GM10266 (cell line): ENCODE measurements around the gene KLHL42.
A peak's percentile ranks its signal among the peaks of the same experiment; 100 is the strongest.

ENCODE experiments used
- DNase-seq: peaks from one replicate; pipeline ENCODE4 v3.0.0; 2012; ENCODE audit errors: extremely low spot score
- TF ChIP-seq, protein P1 (sequence below): IDR thresholded peaks from 2 replicates; pipeline ENCODE4 v1.5.1; 2012; ENCODE audit warnings: mild to moderate bottlenecking, low read depth; ENCODE audit not compliant: control insufficient read depth, insufficient read depth; ENCODE audit errors: missing control alignments

Gene KLHL42

DNA sequence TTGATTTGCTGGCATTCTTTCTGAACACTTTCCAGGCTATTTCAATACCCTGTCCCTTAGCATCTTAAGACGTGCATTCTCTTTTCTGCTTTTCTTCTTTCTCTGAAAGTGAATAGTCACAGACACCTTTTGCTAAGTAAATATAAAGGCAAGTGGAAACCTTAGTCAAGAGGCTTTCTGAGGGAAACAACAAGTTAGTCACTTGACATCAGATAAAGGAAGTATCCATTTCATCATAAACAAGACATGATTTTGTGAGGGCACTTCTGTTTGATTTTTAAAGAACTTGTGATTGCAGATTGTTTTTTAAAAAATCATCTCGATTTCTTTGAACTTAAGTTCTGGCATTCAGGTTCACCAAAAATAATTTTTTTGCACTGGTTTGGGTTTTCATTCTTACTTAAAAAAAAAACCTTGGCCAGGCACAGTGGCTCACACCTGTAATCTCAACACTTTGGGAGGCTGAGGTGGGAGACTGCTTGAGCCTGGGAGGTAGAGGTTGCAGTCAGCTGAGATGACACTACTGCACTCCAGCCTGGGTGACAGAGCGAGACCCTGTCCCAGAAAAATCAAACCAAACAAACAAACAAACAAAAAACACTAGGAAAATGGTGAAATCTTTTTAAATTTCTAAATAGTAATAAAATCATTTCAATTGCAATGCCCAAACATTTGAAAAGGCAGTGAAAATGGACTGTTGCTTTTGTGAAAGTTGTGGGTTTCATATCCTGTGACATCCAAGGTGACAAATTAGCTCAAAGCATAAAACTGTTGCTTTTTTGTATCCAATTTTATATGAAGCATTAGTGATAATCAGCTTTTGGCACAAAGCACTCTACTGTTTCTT, 8.3 kb upstream of the KLHL42 start:
- no peak for DNase-seq
- TF ChIP-seq, protein P1, sequence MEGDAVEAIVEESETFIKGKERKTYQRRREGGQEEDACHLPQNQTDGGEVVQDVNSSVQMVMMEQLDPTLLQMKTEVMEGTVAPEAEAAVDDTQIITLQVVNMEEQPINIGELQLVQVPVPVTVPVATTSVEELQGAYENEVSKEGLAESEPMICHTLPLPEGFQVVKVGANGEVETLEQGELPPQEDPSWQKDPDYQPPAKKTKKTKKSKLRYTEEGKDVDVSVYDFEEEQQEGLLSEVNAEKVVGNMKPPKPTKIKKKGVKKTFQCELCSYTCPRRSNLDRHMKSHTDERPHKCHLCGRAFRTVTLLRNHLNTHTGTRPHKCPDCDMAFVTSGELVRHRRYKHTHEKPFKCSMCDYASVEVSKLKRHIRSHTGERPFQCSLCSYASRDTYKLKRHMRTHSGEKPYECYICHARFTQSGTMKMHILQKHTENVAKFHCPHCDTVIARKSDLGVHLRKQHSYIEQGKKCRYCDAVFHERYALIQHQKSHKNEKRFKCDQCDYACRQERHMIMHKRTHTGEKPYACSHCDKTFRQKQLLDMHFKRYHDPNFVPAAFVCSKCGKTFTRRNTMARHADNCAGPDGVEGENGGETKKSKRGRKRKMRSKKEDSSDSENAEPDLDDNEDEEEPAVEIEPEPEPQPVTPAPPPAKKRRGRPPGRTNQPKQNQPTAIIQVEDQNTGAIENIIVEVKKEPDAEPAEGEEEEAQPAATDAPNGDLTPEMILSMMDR: no peak

- DNase-seq: no peak
- TF ChIP-seq, protein P1: no peak
Observed at GRCh38 chr12:27772328-27773049, 7.5 kb upstream of the KLHL42 start.

DNA sequence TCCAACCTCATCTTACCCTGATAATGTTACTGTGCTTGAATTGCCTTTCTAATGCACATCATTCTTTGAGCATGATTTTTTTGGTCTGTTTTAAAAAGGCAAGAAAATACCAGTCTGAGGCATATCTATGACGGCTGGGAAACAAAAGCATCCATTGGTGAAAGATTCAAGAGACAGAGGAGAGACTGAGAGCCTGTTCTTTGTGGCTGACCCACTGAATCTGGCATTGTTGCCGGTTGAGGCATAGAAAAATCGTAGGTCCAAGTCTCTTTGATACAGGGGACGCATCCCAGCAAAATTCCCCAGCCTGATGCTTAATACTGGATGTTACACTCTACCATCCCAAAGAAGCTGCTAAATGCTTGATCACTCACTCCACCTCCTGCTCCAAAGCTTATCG, 2.9 kb upstream of the KLHL42 start:
- no peak for DNase-seq
- TF ChIP-seq, protein P1: no peak

GRCh38 chr12:27778206-27778605, 1.8 kb upstream of the KLHL42 start:
- TF ChIP-seq, protein P1: no peak
- DNase-seq: no peak

GRCh38 chr12:27779416-27779919, 565 bp upstream of the KLHL42 start:
- peak; percentile 37 for DNase-seq
- TF ChIP-seq, protein P1: no peak

GRCh38 chr12:27780612-27781408, 777 bp downstream of the KLHL42 start:
- TF ChIP-seq, protein P1: no peak
- DNase-seq: no peak
